Endometrium (tissue), 2 donors: Measurements from ENCODE around the gene ASH1L.

Experiments used
- FAIRE-seq: peaks from 2 replicates; lab custom pipeline; 2012; peaks lifted over from hg19 to GRCh38; lab: Jason Lieb, UNC
- donor health status: control.
- donor health status: control.

Gene ASH1L

DNA sequence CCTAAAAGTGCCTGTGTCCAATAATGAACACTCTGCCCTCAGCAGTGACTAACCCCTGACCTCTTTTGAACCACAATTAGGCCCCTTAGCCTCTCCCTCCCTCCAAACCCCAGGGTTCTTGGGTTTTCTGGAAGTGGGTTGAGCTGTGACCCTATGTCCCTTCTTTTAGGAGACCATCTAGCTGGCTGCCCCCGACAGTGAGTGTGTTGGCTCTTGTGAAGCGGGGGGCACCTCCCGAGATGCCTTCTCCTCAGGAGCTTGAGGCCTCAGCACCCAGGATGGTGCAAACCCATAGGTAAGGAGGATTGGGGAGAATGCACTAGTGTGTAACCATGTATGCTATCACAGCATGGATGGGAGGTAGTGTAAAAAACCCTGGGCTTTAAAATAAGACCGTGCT is 234.6 kb downstream of the ASH1L start:
- FAIRE-seq = no peak

DNA sequence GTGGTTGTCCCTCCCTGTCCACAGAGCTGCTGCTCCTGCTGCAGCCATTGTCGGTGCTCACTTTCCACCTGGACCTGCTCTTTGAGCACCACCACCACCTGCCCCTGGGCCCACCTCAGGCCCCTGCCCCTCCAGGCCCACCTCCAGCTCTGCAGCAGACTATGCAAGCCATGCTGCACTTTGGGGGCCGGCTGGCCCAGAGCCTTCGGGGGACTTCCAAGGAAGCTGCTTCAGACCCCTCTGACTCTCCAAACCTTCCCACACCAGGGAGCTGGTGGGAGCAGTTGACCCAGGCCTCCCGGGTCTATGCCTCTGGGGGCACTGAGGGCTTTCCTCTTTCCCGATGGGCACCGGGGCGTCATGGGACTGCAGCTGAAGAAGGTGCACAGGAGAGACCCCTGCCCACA is 236.0 kb downstream of the ASH1L start:
- FAIRE-seq = no peak

DNA sequence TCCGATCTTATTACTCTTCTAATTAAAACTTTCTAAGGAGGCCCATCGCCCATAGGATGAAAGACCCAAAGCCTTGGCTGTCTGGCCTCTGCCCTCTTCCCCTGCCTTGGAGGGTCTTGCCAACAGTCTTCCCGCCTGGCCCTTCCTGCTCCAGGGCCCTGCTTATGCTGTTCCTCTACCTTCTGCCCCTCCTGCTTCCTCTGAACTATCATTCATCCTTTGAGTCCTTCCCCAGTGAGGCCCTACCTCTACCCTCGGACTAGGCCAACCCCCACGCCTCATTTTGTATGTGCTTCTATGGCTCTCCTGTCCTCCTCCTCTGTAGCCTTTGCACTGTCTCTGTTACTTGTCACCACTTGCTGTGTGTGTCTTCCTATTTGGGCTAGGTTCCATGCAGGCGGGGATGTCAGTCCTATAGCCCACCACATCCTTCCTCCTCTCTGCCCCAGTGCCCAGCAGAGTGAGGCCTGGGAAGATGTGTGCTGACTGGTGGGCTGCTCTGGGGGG is 236.5 kb downstream of the ASH1L start:
- no peak for FAIRE-seq

DNA sequence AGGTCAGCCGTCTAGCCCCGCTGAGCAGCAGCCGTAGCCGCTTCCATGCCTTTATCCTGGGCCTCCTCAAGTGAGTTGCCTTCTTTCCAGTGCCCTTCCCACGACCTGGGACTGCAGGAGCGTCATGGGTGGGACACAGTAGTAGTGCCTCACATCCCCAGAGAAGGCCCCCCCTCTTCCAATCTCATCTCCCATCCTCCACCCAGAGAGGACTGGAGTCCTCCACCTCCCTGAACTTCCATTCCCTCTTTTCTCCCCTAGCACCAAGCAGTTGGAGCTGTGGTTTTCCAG is 237.1 kb downstream of the ASH1L start:
- FAIRE-seq = no peak

DNA sequence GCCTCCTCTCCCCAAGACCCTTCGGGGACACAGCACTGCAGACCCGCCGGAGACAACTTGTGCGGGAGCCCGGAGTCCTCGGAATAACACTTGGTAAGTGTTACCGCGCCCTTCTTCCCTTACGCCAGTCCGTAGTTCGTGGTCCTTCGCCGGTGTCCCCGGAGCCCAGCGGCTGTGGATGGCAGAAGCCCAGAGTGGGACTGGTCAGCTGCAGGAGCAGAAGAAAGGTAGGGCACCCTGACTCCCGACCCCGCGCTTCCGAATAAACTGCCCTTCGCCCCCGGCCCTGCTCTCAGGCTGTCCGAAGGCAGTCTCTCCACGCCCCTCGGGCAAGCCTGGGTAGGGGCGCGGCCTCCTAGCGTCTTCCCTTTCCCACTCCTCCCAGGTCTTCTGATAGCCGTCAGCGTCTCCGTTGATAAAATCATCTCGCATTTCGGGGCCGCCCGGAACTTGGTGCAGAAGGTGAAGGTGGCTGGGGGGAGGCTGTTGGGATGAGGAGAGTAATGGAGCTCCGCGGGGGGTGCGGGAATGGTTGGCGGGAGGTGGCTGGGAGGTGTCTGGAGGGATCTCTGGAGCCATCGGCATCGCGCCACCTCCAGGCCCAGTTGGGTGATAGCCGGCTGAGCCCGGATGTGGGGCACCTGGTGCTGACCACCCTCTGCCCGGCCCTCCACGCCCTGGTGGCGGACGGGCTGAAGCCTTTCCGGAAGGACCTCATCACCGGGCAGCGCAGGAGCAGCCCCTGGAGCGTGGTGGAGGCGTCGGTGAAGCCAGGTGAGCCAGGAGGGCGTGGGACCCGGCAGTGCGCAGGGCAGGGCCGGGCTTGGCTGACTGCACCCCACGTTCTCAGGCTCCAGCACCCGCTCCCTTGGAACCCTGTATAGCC is 237.6 kb downstream of the ASH1L start:
- no peak for FAIRE-seq

DNA sequence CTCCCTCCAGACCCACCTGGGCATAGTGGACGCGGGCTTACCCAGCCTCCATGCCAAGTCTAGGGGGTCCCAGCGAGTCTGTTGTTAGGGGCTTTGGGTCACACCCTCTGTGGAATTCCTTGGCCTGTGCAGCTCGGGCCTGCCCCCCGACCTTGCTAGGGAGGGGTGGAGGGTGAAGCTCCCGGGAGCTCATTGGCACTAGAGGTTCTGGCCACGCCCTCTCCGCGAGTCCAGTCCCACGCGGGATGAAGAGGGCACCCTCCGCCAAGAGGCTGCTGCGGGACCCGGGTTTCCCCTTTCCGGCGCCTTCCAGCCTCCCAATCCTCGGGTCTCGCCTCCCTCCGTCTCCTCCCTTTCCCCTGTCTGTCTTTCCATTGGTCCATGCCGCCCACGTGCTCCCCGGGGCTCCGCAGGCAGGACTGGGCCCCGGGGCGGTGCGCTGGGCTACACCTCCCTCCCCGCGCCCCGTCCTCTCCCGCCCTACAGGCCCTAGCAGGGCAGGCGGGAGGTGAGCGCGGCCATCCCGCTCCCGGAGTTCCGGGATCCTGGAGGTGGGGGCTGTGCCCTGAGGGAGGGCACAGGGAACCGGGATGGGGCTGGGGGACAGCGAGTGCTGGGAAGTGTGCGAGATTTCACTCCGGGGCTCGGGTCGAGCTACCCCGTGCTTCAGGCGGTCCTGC is 238.4 kb downstream of the ASH1L start:
- FAIRE-seq = peak; percentile 58

DNA sequence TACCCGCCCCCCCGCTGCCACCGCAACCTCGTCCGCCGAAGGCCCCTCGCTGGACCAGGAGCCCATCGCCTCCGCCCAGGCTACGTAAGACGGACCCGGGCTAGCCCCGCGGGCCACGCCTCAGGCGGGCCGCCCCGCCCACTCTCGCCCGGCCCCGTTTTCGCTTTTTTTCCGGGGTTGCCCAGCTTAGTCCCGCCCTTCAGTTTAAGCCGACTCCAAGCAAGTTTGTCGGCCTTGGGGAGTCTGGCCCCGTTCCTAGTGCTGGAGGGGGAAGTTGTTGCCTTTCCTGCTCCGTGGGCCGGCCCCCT is 238.9 kb downstream of the ASH1L start:
- no peak for FAIRE-seq

DNA sequence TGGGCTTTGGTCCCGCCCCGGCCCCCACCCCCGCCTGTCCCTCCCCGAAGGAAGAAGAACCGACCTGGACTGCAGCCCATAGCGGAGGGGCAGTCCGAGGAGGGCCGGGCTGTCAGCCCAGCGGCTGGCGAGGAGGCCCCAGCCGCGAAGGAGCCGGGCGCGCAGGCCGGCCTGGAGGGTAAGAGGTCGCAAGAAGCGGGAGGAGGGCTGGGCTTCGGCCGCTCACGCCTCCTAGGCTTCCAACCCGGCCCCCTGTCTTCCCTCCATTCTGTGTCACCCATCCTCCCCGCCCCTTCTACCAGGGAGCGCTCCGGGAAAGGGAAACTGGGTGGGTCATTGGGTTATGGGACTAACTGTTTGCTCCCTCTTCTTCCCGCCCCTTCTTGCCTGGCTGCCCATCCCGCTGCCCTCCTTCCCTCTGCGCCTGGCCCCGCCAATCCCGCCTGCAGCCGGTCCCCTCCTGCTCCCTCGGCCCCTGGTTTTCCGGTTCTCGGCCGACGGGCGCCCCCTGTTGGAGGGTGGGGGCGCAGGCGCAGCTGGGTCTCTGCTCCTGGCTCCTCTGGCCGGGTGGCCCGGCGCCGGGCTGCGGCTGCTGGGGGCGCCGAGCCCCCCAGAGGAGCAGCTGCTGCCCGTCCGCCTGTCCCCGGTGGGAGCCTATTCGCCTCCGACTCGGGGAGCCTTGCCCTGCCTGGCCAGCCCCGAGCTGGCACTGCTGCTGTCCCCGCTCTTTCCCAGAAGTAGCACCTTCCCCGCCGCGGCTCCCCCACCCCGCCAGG is 239.5 kb downstream of the ASH1L start:
- peak; percentile 53 for FAIRE-seq

DNA sequence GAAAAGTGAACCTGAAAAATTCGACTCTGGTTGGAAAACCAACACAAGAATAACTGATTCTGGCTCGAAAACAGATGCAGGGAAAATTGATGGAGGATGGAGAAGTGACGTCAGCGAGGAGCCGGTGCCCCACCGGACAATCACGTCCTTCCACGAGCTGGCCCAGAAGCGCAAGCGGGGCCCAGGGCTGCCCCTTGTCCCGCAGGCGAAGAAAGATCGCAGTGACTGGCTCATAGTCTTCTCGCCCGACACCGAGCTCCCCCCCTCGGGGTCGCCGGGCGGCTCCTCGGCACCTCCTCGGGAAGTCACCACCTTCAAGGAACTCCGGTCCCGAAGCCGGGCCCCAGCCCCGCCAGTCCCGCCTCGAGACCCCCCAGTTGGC is 240.0 kb downstream of the ASH1L start:
- no peak for FAIRE-seq

DNA sequence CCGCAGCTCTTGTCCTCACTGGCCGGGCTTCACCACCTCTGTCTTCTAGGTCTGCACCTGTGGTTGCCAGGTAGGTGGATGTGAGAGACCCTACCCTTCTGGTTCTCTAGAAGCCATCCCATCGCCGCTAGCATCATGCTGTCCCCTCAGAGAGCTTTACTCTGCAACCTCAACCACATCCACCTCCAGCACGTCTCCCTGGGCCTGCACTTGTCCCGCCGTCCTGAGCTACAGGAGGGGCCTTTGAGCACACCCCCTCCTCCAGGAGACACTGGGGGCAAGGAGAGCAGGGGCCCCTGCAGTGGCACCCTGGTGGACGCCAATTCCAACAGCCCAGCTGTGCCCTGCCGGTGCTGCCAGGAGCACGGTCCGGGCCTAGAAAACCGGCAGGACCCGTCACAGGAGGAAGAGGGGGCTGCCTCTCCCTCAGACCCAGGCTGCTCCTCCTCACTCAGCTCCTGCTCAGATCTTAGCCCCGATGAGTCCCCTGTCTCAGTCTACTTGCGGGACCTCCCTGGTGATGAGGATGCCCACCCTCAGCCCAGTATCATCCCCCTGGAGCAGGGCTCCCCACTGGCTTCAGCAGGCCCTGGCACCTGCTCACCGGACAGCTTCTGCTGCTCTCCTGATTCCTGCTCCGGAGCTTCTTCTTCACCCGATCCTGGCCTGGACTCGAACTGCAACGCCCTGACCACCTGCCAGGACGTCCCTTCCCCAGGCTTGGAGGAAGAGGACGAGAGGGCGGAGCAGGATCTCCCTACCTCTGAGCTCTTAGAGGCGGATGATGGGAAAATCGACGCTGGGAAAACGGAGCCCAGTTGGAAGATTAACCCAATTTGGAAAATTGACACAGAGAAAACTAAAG is 240.7 kb downstream of the ASH1L start:
- FAIRE-seq = no peak

DNA sequence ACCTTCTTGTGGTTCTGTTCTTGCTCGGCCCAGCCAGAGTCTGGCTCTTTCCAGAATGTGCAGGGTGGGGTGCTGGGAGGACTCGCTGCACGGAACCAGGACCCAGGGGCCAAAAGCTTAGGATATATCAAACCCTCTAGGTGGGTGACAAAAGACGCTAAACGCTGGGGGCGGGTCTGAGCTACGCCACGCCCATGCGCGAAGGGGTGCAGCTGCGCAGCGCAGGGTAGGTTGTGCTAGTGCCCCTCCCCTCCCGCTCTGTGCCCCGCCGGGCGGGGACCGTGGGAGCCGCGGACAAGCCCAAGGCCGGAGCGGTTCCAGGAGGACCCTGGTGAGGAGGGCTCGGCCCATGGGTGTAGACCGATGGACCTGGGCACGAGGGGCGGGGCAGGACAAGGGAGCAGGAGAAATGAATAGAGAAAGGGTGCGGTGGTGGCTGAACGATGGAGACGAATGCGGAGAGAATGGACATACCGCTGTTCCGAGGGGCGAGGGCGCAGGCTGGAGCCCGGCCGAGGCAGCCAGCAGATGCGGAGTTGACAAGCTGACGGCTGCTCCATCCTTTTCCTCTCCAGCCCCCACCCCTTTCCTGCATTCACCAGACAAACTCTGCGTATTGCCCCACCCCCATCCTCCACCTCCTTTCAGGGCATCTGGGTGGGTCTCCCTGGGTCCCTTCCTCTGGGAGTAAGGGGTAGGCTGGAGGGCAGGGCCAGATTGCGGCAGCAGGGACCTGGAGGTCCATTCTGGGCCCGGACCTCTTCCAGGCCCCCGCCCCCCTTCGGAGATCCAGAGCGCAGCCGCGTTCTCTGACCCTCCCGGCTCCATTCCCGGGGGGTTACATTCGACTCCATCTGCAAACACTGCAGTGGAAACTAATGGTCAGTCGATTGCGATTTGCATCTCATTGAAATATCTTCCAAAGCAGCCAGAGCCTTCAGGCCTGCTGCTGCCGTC is 241.7 kb downstream of the ASH1L start, which contains the start of gene RUSC1:
TSS of gene RUSC1 (plus strand) at position 234 of the 957 bp plus-strand sequence. CDS start 880 bp downstream, outside the sequence.
- no peak for FAIRE-seq

DNA sequence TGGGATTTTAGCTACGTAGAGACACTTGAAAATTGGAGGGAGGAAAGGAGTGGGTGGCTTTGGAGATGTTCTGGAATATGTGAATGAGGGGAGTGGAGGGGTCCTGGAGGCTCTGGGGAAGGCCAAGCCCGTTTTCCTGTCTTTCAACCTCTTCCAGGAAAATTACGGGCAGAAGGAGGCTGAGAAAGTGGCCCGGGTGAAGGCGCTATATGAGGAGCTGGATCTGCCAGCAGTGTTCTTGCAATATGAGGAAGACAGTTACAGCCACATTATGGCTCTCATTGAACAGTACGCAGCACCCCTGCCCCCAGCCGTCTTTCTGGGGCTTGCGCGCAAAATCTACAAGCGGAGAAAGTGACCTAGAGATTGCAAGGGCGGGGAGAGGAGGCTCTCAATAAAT is 242.4 kb downstream of the ASH1L start:
- FAIRE-seq = no peak

DNA sequence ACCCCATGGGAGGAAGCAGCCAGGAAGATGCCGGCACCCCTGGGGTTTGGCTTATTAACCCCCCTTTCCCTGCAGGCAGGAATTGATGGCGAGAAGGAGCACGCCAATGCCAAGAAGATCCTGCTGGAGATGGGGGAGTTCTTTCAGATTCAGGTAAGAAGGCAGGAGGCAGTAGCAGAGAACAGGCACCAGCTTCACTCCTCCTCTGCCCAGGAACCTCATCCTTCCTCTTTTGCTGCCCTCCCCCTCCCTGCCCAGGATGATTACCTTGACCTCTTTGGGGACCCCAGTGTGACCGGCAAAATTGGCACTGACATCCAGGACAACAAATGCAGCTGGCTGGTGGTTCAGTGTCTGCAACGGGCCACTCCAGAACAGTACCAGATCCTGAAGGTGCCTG is 243.1 kb downstream of the ASH1L start:
- no peak for FAIRE-seq

DNA sequence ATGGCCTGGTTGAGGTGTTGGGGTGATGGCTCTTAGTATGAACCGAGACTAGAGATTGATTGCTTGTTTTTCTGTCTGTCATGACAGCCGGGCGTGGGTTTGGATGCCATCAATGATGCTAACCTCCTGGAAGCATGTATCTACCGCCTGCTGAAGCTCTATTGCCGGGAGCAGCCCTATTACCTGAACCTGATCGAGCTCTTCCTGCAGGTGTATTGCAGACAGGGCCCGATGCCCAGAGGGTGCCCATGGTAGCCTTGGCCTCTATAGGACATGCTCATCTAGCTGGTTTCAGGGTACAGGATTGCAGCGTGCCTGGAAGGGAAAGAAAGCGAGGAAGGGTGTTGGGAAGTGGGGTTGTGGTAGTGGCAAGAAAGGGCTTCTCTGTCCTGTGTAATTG is 244.5 kb downstream of the ASH1L start:
- FAIRE-seq = no peak

DNA sequence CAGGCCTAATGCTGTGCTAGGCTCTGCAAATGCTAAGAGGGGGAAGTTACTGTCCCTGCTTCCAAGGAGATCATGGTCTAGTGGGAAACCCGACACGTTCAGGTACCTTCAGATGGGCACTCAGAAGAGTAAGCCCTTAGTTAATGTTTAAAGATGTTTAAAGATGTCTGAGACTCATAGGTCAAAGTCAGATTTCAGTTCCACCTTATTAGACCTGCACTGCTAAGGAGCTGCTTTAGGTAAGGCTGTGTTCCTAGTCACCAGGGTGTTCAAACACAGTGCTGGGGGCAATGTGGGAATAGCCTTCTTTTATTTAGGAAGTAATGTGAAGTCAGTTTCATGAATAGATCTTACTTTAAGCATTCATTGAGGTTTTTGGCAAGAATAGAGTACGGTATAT is 245.7 kb downstream of the ASH1L start:
- no peak for FAIRE-seq

DNA sequence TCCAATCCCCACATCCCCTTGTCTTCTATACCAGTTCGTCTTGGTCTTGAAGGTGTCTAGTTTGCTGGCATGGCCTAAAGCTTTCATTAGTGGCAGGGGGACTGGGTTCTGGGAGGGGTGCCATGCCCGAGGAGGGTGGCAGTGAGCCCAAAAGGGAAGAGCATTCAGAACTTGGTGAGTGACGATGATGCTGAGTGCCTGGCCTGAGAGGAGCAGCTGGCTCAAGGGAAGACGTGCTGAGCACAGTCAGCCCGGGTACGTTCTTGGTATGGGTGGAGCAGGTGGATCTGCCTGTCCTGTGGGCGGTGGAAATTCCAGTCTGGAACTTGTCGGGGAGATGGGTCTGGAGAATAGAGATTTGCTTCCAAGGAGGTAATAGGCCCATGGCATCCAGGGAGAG is 249.3 kb downstream of the ASH1L start:
- no peak for FAIRE-seq

DNA sequence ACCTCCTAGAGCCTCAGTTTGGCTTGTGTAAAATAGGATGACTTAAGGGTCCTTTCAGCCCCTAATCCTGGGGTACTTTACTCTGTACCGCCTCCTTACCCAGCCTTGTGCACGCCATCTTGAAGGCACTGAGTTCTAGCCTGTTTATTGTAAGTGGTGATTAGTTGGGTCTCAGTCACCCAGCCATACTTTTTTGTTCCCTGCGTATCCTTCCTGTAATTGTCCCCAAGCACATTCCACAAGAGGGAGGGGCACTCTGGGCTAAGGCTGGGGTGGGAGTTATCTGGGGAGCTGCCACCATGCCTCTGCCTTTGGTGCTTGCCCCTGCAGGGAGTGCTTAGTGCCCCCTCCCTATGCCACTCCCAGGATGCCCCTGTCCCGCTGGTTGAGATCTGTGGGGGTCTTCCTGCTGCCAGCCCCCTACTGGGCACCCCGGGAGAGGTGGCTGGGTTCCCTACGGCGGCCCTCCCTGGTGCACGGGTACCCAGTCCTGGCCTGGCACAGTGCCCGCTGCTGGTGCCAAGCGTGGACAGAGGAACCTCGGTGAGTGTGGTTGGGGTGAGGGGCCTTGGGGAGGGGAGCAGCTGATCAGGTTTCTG is 253.1 kb downstream of the ASH1L start:
- FAIRE-seq = no peak

DNA sequence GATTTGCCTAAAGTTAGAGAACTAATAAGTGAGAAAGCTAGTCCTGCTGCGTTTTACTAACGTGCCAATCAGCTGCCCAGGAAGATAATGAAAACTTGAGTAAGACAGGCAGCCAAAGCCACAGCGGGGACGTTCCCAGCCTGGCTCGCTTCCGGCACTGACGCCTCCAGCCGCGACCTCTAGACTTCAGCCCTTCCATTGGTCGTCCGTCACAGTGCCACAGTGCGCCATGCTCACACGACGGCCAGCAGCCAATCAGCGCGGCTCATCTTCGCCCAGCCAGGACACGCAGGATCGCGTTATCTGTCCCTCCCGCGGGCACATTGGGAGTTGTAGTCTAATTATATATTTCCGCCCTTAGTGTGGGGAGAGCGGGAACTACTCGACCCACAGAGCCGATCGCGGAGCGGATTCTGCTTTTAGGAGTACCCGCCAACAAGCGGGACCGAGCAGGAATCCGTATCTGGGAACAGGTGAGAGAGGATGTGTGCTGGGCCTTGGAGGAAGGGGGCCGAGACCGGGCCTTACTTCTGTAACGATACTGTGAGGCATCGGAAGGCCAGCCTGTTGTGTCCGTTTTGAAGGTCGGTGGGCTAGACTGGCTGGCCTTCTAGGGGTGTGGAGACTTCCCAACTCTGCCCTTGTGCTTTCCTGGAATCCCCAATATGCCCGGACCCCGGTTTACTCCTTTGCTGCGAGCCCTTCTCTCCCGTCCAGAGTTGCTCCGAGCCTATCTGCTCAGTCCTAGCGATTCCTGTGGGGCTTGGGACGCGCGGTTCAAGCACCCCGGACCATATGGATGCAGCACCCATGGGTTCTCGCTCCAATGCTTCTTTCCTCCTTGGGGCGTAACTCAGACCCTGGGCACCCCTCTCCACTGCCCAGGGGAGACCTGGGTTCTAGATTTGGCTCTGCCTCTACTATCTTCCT is 253.8 kb downstream of the ASH1L start, which contains the start of gene FDPS:
TSS of gene FDPS (plus strand) at position 374 of the 930 bp plus-strand sequence. CDS start 924 bp downstream, outside the sequence.
- peak; percentile 96 for FAIRE-seq

DNA sequence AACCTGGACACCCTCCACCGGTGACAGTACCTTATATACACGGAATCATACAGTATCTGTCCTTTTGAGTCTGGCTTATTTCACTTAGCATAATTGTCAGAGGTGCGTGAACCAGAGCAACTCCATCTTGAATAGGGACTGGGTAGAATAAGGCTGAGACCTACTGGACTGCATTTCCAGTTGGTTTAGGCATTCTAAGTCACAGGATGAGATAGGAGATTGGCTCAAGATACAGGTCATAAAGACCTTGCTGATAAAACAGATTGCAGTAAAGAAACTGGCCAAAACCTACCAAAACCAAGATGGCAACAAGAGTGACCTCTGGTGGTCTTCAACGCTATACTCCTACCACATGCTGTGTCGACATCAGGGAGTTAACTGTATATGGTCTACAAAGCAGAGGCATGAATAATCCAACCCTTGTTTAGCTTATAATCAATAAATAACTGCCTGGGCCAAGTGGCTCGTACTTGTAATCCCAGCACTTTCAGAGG is 255.3 kb downstream of the ASH1L start:
- FAIRE-seq = no peak
